Occipital lobe (tissue), 2 donors: ENCODE data around the gene RNF20. TPM values are rescaled to one million over a fixed set of nuclear protein-coding genes. Genes with fewer than 3 reads are reported as not detected.
"Not testable (repeated sequence)": the region's sequence is repeated elsewhere in the genome, so short reads cannot be mapped to it uniquely, and the experiment has no call there.

Source experiments
- DNase-seq: peaks from one replicate; lab custom pipeline; 2025; lab: John Stamatoyannopoulos, UW
- total RNA-seq: library from RNA; depleted of rRNA; stranded (reverse); fragments of >200 nt; gene quantifications from one replicate; pipeline ENCODE4 v1.2.3, GENCODE V29; 2014

The RNF20 gene
- total RNA-seq, 1 donor from 2014 or later, result 33.7 TPM

DNA sequence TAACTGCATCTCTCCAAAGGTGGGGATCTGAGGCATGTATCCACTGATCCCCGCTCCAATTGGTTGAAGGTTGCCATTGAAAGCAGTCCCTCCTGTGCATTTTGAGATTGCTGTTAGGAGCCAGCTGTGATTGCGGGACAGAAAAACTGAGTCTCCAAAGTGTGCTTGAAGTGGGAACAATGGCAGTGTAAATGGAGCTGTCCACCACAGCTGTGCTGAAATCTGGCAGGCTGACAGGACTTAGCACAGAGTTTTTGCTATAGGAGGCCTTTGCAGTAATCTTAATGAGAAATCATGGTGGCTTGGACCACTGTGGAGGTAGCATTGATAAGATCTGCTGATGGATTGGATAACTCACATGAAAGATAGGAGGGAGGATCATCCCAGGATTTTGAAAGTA, 3.3 kb downstream of the RNF20 start:
- DNase-seq, result no peak

DNA sequence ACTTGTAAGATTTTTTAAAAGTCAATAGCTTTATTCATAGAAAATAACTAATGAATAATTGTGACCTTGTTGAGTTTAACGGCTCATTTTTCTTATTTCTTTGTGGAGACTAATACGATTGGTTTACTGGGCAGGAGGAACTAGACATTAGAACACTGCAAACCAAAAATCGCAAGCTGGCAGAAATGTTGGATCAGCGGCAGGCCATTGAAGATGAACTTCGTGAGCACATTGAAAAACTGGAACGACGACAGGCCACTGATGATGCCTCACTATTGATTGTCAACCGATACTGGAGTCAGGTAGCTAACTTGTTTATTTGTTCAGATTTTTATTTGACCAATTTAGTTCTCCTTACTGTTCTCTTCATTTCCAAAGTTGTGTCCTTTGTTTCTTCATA, 6.4 kb downstream of the RNF20 start:
- DNase-seq, result no peak

DNA sequence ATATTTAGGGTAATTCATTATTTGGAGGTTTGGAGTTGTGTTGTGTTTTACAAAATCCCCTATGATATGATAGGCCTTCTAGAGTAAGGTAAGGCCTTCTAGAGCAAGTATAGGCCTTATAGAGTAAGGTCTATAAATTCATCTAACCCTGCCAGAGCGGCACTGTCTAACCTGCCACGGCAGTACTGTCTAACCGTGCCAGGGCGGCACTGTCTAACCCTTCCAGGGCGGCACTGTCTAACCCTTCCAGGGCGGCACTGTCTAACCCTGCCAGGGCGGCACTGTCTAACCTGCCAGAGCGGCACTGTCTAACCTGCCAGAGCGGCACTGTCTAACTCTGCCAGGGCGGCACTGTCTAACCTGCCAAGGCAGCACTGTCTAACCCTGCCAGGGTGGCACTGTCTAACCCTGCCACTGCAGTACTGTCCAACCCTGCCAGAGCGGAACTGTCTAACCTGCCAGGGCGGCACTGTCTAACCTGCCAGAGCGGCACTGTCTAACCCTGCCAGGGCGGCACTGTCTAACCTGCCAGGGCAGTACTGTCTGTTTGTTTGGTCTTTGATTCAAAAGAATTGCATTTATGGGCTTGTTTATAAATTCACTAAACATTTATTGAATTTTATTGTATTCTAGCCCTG, 9.6 kb downstream of the RNF20 start:
- no peak for DNase-seq

DNA sequence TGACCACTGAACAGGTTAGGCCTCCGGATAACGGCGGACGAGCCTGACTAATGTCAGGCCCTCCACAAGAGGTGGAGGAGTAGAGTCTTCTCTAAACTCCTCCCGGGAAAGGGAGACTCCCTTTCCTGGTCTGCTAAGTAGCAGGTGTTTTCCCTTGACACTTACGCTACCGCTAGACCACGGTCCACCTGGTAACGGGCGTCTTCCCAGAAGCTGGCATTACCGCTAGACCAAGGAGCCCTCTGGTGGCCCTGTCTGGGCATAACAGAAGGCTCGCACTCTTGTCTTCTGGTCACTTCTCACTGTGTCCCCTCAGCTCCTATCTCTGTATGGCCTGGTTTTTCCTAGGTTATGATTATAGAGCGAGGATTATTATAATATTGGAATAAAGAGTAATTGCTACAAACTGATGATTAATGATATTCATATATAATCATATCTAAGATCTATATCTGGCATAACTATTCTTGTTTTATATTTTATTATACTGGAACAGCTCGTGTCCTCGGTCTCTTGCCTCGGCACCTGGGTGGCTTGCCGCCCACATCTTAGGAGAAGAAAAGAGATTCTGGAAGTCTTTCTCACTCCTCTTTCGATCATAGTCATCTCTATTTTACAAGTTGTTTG, 15.9 kb downstream of the RNF20 start:
- not testable (repeated sequence) for DNase-seq

DNA sequence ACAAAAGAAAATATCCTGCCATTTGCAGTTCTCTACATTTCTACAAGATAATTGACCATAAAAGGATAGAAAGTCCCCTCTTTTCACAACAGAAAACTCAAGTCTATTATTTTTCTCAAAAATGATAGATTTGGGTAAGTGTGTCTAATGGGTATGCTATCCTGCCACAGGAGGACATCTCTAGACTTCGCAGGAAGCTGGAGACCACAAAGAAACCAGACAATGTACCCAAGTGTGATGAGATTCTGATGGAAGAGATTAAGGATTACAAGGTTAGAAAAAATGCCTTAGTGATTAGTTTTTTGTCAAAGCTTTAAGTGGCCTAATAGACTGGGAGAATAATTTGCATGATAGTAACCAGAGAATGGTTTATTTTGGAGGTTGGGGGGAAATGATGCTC, 28.1 kb downstream of the RNF20 start:
- no peak for DNase-seq

DNA sequence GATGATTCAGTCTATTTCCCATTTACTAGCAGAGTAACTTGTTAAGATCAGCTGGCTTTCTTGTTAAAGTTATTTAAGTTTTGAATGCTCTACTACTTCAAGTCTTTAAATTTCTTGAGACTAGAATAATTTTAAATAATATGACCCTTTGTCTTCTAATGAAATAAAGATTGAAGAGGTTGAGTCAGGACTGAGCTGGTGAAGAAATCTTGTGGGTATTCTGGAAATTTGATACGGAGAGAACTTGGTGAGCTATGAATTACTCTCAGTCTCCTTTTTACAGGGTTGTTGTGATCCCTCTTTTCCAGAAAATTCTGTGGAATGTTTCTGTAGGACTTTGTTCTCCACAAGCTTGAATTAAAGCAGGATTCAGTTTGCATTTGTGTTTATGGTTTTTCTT, 29.3 kb downstream of the RNF20 start:
- DNase-seq, result no peak

DNA sequence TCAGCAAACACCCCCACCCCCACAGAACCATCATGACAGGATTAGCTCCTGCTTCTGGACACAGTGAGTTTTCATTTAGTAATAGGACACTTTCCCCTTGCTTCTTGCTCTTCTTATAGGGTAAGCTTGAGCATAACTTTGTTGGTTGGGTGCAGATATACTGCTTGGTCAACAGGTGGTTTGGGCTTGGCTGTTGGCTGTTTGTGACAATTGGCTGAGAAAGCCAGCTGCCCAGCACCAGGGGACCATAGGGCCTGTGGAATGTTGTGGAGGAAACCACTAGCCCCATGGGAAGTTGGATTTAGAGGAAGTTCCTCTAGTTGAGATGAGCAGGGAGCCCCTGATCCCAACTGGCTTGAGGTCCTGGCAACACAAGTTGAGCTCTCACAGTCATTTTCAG, 30.6 kb downstream of the RNF20 start:
- no peak for DNase-seq

DNA sequence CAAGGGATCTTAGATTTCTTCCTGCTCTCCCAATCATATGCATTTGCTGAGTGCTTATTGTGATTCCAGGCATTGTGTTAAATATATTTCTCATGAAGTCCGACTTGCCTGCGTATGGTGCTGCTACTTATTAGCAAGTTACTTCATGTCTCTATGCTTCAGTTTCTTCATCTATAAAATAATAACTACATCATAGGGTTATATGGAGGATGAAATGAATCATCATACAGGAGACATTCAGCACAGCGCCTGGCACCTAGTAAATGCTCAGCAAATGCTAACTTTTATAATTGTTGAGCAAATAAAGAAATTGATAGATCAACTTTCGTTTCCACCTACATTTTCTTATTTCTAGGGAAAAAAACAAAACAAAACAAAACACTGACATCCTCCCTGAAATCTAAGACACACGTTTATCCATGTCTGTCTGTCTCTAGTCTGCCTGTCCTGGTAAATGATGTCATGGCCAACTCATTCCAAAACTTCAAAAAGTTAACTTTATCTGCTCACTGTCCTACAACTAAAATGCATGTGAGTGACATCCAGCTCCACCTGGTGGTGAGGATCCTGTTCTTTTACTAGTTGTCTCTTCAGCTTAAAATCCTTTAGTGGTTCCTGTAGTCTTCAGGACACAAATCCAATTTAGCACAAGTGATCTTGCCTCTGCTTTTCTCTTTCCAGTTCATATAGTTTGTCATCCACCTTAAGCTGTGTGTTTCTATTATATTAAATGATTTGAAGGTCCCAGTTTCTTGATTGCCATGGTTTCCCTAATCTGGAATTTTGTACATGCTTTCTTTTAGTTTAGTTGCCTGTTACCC, 33.5 kb downstream of the RNF20 start:
- no peak for DNase-seq

DNA sequence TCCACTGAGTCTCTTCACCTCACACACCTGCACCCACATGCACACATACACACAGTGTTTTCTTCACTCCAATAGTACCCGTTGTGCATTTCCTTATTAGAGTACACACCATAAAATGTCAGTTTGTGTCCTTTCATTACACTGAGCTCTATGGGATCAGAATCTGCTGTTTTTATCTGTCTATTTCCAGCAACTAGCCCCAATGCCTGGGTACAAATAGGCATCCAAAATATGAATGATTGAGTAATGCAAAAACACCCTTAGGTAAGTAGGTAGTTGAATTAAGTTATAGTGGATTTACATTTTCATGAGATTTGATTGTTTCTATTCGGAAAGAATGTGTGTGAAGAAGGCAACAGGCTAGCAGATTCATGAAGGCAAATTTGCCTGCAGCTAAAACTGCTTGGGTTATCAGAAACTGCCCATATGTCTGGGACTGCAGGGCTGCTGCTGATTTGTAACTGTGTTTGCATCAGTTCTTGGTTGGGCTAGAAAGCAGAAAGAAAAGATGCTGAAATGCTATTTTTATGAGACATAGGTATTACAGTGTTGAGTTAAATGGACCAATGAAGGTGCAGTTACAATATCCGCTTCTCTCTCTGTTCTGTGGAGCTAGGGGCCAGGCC, 34.2 kb downstream of the RNF20 start:
- no peak for DNase-seq

DNA sequence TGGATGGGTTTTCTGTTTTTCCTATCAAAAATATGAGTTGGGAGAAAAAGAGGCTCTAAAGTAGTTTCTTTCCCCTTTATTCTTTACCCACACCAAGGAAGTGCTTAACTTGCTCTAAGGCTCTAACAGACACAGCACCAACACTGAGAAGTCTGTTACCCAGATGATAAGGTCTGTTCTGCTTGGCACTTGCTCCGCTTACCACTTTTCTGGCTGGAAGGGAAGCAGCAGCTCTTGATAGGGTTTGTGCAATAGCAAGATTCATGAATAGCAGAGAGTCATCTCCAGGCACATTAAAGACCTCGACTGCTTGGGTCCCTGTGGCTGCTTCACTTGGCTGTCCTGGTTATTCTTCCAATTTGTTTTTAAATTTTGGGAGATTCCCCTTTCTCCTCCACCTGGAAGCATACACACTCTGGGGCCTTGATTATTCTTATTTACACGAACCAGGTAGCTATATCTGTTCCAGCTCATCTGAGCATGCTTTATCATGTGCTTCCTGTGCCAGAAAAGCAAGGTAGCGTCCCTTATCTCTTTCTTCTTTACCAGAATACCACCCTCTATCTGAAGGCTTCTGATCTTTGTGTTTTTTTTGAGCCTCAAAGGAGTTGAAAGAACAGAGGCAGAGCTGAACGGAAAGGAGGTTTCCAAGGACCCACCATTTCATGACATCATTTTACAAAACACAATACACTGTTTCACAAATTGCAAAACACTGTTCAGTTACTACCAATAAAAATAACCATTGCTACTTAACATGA, 36.3 kb downstream of the RNF20 start:
- no peak for DNase-seq

DNA sequence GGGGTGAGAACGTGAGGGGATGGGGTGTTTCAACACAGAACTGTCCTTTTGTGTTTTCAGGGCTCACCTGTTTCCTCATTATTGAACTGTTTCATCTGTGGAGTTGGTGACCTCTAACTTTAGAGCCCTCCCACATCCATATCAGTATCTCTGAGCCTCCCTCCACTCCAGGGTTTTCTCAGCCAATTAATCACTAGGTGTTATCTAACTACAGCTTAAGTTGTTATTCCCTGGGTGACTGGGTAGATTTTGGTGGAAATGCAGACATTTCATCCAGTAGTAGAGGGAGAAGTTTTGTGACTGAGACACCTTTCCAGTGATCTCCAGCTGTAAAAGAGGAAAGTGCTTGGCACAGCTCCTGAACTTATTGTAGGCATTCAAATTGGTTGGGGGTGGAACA, 37.5 kb downstream of the RNF20 start:
- DNase-seq, result no peak

DNA sequence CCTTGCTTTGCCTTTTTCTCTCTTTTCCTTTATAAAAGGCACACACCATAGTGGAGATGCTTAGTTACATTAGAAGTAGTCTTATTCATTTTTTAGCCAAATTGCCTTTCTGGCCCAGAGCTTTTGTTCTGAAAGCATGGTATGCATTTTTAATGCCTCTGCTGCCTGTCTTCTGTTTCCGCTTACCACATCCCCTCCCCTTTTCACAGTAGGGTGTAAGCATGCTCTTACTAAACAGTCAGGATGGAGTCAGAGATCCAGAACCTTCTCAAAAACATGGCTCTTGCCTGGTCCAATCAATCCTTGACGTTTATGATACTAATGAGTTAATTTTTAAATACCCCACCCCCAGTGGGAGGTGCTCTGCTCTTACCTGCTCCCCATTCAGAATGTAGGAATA, 38.7 kb downstream of the RNF20 start:
- no peak for DNase-seq

DNA sequence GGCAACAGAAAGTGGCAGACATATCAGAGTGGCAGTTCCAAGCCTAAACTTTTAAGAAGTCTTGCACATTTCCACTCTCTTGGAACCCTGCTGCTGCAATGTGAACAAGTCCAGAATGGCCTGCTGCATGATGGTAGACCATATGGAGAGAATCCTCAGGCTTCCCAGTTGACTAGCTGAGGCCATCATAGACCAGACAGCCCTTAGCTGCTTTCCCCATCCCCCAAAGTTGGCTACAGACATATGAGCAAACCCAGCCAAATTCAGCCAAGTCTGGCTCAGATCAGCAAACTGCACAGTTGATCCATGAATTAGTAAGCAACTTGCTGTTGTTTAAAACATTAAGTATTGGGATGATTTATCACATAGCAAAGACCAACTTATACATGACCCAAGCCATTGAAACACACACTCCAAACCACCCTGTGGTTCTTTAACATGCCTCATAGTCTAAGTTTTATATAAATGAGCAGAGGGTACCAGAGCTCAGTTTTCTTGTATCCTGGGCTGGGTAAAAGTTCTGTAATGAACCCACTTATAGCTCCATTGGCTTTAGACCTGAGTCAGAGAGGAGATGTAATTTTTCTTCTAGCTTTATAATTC, 41.2 kb downstream of the RNF20 start:
- no peak for DNase-seq

DNA sequence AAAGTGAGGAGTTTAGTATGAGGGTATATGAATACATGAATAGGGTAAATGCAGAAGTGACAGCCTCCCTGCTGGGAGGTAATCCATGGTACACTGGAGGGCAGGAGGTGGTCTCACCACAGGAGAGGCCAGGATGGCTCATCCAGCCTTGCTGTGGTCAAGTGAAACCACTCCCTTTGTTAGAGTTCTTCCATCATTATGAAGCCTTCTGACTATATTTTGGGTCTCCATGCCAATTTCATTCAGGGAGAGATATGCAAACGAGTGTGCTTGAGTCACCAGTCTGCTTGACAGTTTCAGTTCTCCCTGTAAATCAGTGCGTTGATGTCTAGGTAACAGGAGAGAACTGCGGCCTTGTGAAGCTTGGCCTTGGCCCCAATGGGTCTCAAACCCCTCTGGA, 44.7 kb downstream of the RNF20 start:
- no peak for DNase-seq

DNA sequence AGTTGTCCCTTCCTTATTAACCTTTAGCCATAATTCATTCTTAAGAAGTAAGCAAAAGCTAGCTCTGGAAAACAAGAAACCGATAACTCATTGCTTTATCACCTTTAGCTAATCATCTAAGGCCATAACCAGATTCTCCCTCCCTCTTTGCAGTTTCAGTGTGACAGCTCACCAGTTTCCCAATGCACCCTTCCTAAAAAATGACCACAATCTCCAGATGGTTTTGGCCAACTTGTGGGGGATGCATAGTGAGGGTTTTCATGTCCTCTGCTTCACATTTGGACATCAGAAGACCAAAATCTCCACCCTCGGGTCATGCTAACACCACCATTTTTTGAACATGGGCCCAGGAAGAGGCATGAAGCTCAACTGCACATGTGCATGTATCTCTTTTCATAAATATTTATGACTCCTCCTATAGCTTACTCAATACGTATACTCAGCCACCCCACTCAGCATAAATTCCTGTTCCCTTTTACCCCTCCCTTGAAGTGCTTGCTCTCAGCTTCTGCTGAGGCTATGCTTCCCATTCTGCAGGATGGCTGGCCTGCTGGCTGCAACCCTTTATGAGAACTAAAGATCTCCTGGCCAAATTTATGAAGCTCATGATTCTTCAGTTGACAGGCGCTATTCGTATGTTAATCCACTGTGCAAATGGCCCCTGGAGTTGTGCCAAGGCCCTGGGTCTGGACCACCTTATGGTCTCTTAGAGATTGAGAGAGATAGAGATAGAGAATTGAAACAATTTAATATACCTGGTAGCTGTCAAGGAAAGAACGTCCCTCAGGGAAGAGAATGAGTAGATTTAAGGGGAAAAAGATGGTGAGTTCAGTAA, 46.3 kb downstream of the RNF20 start:
- no peak for DNase-seq

DNA sequence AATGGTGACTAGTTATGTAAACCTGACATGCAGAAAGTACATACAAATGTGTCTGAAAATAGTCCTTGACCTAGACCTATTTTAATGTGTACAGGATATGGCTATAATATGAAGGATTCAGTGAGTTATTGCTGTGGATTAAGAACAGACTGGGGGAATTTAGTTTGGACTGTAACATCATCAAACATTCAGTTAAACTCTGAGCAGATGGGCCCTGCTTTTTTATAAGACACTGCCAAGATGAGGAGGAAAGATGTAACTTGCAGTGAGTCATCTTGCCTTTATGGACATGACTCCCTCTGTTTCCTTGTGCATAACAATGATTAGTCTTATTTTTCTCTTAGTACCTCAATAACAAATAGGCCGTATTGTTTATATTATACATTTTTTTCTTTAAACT, 48.9 kb downstream of the RNF20 start:
- no peak for DNase-seq

DNA sequence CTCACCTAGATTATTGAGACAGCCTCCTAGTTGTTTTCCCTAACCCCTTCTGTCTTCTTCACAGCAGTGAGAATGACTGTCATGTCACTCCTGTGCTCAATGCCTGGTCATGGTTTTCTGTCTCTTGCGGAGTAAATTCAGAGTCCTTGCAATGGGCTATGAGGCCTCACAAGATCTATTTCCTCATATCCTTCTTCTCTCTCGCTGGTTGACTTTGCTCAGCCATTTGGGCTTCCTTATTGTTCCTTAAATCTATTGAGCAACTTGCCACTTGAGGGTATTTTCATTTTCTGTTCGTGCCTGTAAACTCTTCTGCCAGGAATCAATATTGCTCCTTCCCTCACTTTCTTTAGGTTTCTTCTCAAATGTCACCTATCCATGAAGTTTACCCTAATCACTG, 52.1 kb downstream of the RNF20 start:
- no peak for DNase-seq

DNA sequence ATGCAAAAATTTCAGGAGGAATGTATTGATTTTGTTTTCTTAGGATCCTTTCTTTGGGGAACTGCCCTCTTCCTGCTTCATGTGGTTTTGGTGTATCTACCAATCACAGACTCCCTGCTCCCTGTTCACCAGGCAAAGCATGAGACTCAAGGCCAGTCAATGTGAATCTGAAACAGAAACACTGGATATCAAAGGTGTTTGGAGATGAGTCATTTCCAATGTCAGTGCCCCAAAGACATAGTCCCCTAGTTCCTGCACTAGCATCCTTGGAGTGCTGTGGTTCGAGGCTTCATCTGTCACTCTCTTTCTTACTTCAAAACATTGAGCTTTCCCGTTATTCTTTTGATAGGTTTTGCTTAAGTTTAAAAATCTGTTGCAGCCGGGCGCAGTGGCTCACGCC, 53.0 kb downstream of the RNF20 start:
- DNase-seq, result no peak

DNA sequence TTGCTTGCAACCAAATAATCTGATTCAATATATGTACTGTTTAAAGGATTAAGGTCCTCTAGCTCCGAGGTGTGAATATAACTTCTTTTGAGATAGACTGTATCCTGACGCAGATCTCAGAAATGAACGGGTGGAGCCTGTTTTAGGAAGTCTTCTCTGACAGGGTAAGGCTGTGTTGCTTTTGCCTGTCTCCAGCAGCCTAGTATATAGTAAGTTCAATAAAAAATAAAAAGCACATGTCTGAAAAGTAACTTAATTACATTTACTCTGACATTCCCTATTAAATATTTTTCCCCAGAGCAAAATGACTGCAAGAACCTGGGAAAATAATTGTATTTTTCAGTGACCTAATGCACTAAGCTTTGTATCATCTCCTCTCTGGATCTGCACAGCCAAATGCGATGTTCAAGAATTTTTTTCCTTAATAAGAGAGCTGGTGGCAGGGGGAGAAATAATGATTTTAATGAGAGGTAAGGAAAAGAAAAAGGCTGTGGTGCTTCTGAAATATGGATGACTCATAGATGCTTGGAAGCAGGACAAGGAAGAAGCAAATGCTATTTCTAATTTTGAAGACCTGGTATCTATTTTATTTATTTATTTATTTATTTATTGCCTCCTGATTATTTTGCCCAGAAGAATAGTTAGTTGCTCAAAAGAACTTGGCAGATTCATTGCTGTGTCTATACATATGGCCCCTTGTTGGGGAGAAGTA, 53.8 kb downstream of the RNF20 start:
- DNase-seq, result no peak

DNA sequence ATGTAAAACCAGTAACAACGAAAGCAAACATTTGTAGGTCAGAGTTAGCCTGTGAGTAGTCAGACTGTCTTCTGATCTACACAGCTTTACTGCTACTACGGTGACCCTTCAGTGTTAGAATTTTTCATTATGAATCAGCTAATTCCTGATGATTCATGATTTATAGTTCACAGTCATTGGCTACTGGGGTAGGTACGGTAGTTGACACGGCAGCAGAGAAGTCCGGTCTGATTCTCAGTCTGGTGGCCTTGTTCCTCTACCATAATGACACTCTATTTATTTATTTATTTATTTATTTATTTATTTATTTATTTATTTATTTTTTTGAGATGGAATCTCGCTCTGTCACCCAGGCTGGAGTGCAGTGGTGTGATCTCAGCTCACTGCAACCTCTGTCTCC, 56.4 kb downstream of the RNF20 start:
- DNase-seq, result not testable (repeated sequence)
